Fibroblast of lung (primary cell): ENCODE results near the gene LRRC3B. TPM values are rescaled to one million over a fixed set of nuclear protein-coding genes. Genes with fewer than 3 reads are reported as not detected.

Experiments
- DNase-seq, 2 donors: peaks; one replicate each; pipeline versions ENCODE4 v3.0.0 to v3.0.0-alpha.2; 2010; ENCODE audit warnings: low read depth in 2 of 2
- H2AFZ ChIP-seq: 2 replicates; pipeline ENCODE4 v1.5.1; 2012; ENCODE audit warnings: low read length, control low read depth, inconsistent platforms
- H3K27ac ChIP-seq: 2 replicates; pipeline ENCODE4 v1.5.1; 2011; ENCODE audit warnings: low read length, control low read depth; ENCODE audit not compliant: insufficient read depth
- H3K27me3 ChIP-seq: 2 replicates; pipeline ENCODE4 v1.5.1; 2011; ENCODE audit warnings: mild to moderate bottlenecking, low read length; ENCODE audit not compliant: control insufficient read depth, insufficient read depth
- H3K36me3 ChIP-seq: 2 replicates; pipeline ENCODE4 v1.5.1; 2011; ENCODE audit warnings: low read length; ENCODE audit not compliant: control insufficient read depth, insufficient read depth
- H3K4me1 ChIP-seq: 2 replicates; pipeline ENCODE4 v1.5.1; 2011; ENCODE audit warnings: low read length; ENCODE audit not compliant: control insufficient read depth, insufficient read depth; ENCODE audit errors: extremely low read depth
- H3K4me2 ChIP-seq: 2 replicates; pipeline ENCODE4 v1.5.1; 2011; ENCODE audit warnings: low read length, control low read depth; ENCODE audit not compliant: insufficient read depth; ENCODE audit errors: extremely low read depth
- H3K4me3 ChIP-seq, 4 experiments: fragments of 200-600 bp in 1 of 4; sonication (generic) in 1 of 4; replicated peaks in 1 of 4; 2 replicates each; pipeline ENCODE4 v1.5.1; 2011 to 2016; ENCODE audit warnings: low read length in 4 of 4, low read depth in 3 of 4, mild to moderate bottlenecking in 3 of 4, control low read depth in 2 of 4, inconsistent platforms in 1 of 4, mixed read lengths in 1 of 4; ENCODE audit not compliant: insufficient read depth in 1 of 4; ENCODE audit errors: control extremely low read depth in 1 of 4
- H3K79me2 ChIP-seq: 2 replicates; pipeline ENCODE4 v1.5.1; 2012; ENCODE audit warnings: mild to moderate bottlenecking, low read length, inconsistent platforms; ENCODE audit not compliant: control insufficient read depth, insufficient read depth
- H3K9ac ChIP-seq: 2 replicates; pipeline ENCODE4 v1.5.1; 2011; ENCODE audit warnings: mild to moderate bottlenecking, low read length, control low read depth; ENCODE audit not compliant: insufficient read depth
- H3K9me3 ChIP-seq: 2 replicates; pipeline ENCODE4 v1.5.1; 2012; ENCODE audit warnings: low read depth, low read length; ENCODE audit not compliant: control insufficient read depth, insufficient read depth
- H4K20me1 ChIP-seq: 2 replicates; pipeline ENCODE4 v1.5.1; 2011; ENCODE audit warnings: low read length; ENCODE audit not compliant: control insufficient read depth, insufficient read depth; ENCODE audit errors: extremely low read depth
- CTCF ChIP-seq, 2 donors: IDR thresholded peaks in 1 of 2; conservative IDR thresholded peaks in 1 of 2; 1 replicate in 1 of 2; 2 replicates in 1 of 2; pipeline ENCODE4 v1.5.1; 2011 to 2012; ENCODE audit warnings: low read length in 2 of 2, control low read depth in 1 of 2, inconsistent platforms in 1 of 2, low read depth in 1 of 2, mild to moderate bottlenecking in 1 of 2
- EZH2 ChIP-seq: IDR thresholded peaks from 2 replicates; pipeline ENCODE4 v1.5.1; 2012; ENCODE audit warnings: low read length, control low read depth, mild to moderate bottlenecking; ENCODE audit errors: missing control alignments
- polyA plus RNA-seq, 2 donors: library from polyadenylated mRNA; depleted of rRNA in 1 of 2; stranded (reverse) in 1 of 2; unstranded in 1 of 2; fragments of >200 nt; gene quantifications; 2 replicates each; pipeline ENCODE4 v1.2.1, GENCODE V29; 2011 to 2012; ENCODE audit warnings: missing spikeins in 1 of 2
- total RNA-seq: library from RNA; depleted of rRNA; stranded (reverse); fragments of >200 nt; gene quantifications from 2 replicates; pipeline ENCODE4 v1.2.1, GENCODE V29; 2014

Gene LRRC3B
- total and polyA plus RNA-seq, 2 donors (not counting 1 experiment from before 2014, with no cell fraction given) = not detected

- no peak for DNase-seq
- Histone ChIP-seq H2AFZ (no peak overlapping the region), H3K4me1 (no peaks in the 10 kb centered on the region), H3K4me2 (no peak overlapping the region), H3K79me2 (no peaks in the 10 kb centered on the region), H3K9me3 (no peaks in the 10 kb centered on the region), H3K36me3 (no peaks in the 10 kb centered on the region), H4K20me1 (no peaks in the 10 kb centered on the region), H3K27ac (no peak overlapping the region), H3K27me3 (no peaks in the 10 kb centered on the region), H3K4me3 (no peak overlapping the region), H3K9ac (no peak overlapping the region)
- TF ChIP-seq CTCF (conservative IDR thresholded peaks at IDR 0.05 in 1 of 2, IDR thresholded peaks at IDR 0.05 in 1 of 2; ENCODE audit: low read depth in 1 of 2, low read length in 2 of 2) (no peak), EZH2 (no peak)
These were observed 127.7 kb downstream of the LRRC3B start for GRCh38 chr3:26750263-26750662.

- no peaks in the 10 kb centered on the region for H4K20me1 ChIP-seq
- H3K27ac ChIP-seq = no peak overlapping the region
- no peak overlapping the region for H3K4me2 ChIP-seq
- no peak for DNase-seq
- no peak for TF ChIP-seq CTCF (conservative IDR thresholded peaks at IDR 0.05 in 1 of 2, IDR thresholded peaks at IDR 0.05 in 1 of 2; ENCODE audit: low read depth in 1 of 2, low read length in 2 of 2)
- no peak for TF ChIP-seq EZH2
- no peak overlapping the region for H3K9ac ChIP-seq
- no peaks in the 10 kb centered on the region for H3K9me3 ChIP-seq
- H3K79me2 ChIP-seq = no peaks in the 10 kb centered on the region
- H3K27me3 ChIP-seq = no peaks in the 10 kb centered on the region
- H3K36me3 ChIP-seq = no peaks in the 10 kb centered on the region
- no peaks in the 10 kb centered on the region for H3K4me1 ChIP-seq
- H3K4me3 ChIP-seq = no peak overlapping the region
- H2AFZ ChIP-seq = no peak overlapping the region
These were observed 129.9 kb downstream of the LRRC3B start for GRCh38 chr3:26752466-26752865.

GRCh38 chr3:26753095-26753494, 130.5 kb downstream of the LRRC3B start:
- Histone ChIP-seq H3K27ac (no peak overlapping the region), H3K4me1 (no peaks in the 10 kb centered on the region), H3K9ac (no peak overlapping the region), H3K4me2 (no peak overlapping the region), H2AFZ (no peak overlapping the region), H3K36me3 (no peaks in the 10 kb centered on the region), H3K27me3 (no peaks in the 10 kb centered on the region), H4K20me1 (no peaks in the 10 kb centered on the region), H3K4me3 (no peak overlapping the region), H3K79me2 (no peaks in the 10 kb centered on the region), H3K9me3 (no peaks in the 10 kb centered on the region)
- TF ChIP-seq EZH2 (no peak), CTCF (conservative IDR thresholded peaks at IDR 0.05 in 1 of 2, IDR thresholded peaks at IDR 0.05 in 1 of 2; ENCODE audit: low read depth in 1 of 2, low read length in 2 of 2) (no peak)
- no peak for DNase-seq
